Measurements from ENCODE around the gene GNAI2. TPM values are rescaled to one million over a fixed set of nuclear protein-coding genes. Genes with fewer than 3 reads are reported as not detected.

GNAI2 gene
- total RNA-seq, 4 donors from 2014 or later: 157 to 305 (median 241) TPM

GRCh38 chr3:50232303-50232702 lies 3.7 kb upstream of the GNAI2 start:
- ATAC-seq (ENCODE audit: low FRiP score) (no peak), DNase-seq (ENCODE audit: low spot score) (no peak)
- TF ChIP-seq, protein P1, sequence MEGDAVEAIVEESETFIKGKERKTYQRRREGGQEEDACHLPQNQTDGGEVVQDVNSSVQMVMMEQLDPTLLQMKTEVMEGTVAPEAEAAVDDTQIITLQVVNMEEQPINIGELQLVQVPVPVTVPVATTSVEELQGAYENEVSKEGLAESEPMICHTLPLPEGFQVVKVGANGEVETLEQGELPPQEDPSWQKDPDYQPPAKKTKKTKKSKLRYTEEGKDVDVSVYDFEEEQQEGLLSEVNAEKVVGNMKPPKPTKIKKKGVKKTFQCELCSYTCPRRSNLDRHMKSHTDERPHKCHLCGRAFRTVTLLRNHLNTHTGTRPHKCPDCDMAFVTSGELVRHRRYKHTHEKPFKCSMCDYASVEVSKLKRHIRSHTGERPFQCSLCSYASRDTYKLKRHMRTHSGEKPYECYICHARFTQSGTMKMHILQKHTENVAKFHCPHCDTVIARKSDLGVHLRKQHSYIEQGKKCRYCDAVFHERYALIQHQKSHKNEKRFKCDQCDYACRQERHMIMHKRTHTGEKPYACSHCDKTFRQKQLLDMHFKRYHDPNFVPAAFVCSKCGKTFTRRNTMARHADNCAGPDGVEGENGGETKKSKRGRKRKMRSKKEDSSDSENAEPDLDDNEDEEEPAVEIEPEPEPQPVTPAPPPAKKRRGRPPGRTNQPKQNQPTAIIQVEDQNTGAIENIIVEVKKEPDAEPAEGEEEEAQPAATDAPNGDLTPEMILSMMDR (IDR thresholded peaks at IDR 0.05): no peak

- ATAC-seq (ENCODE audit: low FRiP score): no peak
Measured at GRCh38 chr3:50233176-50233575, 2.8 kb upstream of the GNAI2 start.

GRCh38 chr3:50236484-50237132 lies 604 bp downstream of the GNAI2 start:
- DNase-seq (ENCODE audit: low spot score): no peak
- ATAC-seq (ENCODE audit: low FRiP score): no peak
- TF ChIP-seq, protein P1 (IDR thresholded peaks at IDR 0.05): no peak

More at GRCh38 chr3:50233176-50233575, 2.8 kb upstream of the GNAI2 start:
- TF ChIP-seq, protein P1 (IDR thresholded peaks at IDR 0.05): no peak
- no peak for DNase-seq (ENCODE audit: low spot score)

DNA sequence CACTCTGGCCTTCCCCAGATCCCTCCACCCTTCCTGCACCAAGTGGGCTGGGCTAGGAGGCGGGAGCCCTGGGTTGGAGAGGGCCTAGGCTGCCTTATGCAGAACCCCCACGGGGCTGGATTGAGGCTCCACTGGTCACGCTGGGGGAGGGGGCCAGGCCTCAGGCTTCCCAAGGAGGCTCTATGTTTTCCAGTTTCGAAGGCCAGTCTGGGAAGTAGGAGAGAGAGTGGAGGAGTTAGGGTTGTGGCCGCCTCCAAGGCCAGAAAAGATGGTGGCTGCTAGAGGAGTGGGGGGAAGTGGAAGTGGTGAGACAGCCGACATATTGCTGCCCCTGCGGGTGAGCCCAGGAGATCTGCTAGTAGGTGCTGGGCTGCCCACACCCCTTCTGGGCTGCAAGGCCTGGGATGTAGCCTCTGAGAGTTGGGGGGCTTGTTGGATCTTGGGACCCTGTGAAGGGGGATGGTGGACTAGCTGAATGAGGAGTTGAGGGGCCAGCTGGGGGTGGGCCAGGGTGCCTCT lies 1.2 kb downstream of the GNAI2 start:
- no peak for DNase-seq (ENCODE audit: low spot score)
- TF ChIP-seq, protein P1 (IDR thresholded peaks at IDR 0.05): no peak
- no peak for ATAC-seq (ENCODE audit: low FRiP score)

DNA sequence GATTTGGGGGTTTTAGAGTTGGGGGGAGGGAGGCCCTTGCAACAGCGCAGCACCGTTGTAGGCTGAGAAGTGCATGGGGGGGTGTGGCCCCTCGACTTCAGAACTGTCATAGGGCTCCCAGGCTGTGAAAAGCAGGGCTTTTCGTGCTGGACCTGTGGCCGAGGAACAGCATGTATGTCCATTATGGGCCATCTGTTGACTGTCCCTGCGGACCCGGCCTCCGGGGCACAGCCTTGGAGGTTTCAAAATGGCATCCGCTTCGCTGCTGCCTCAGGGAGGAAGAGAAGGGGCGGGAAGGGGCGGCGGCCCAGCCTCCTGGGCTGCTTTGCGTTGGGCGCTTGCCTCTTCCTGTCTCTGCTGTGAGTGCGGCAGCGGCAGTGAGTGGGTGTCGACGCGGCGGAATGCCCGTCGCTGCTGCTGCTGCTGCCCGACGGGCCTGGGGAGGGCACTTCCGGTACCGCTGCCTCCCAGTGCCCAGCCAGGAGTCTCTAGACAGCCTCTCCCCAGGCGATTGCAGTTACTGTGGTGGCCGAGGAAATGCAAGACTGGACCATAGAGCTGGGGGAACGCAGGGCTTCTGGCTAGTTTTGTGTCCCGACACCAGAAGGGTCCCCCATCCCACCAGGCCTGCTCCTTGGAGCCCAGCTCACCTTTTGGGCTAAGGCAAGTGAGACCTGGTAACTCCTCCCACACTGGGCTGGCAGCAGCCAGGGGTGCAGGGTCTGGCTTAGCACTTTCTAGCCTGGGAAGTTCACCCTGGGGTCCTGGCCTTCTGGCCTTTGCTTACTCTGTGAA lies 1.9 kb downstream of the GNAI2 start:
- TF ChIP-seq, protein P1 (IDR thresholded peaks at IDR 0.05): no peak
- DNase-seq (ENCODE audit: low spot score) (no peak), ATAC-seq (ENCODE audit: low FRiP score) (peak; percentile 35)

DNA sequence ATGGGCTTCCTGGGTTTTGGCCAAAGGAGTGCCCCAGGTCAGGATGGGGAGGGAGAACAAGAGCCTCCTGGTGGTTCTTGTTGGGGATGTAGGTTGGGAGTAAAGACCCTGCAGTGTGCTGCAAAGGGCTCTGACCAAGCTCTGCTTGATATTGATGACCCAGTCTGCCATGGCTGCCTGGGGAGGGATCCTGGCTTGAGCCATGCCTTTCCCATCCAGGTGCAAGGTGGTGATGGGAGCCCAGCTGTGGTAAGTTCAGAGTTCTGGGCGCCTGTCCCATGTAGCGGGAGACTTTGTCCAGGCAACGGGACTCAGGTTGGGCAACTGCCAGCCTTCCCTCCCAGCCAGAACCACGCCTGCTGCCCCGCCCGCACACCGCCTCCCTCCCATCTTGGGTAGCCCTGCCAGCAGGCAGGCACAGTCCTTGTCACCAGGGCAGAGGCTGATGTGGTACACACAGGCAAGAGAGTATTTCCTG lies 2.6 kb downstream of the GNAI2 start:
- no peak for DNase-seq (ENCODE audit: low spot score)
- no peak for ATAC-seq (ENCODE audit: low FRiP score)
- TF ChIP-seq, protein P1 (IDR thresholded peaks at IDR 0.05): no peak
